Measurements from ENCODE around the gene DNAH2.

Gene DNAH2

DNA sequence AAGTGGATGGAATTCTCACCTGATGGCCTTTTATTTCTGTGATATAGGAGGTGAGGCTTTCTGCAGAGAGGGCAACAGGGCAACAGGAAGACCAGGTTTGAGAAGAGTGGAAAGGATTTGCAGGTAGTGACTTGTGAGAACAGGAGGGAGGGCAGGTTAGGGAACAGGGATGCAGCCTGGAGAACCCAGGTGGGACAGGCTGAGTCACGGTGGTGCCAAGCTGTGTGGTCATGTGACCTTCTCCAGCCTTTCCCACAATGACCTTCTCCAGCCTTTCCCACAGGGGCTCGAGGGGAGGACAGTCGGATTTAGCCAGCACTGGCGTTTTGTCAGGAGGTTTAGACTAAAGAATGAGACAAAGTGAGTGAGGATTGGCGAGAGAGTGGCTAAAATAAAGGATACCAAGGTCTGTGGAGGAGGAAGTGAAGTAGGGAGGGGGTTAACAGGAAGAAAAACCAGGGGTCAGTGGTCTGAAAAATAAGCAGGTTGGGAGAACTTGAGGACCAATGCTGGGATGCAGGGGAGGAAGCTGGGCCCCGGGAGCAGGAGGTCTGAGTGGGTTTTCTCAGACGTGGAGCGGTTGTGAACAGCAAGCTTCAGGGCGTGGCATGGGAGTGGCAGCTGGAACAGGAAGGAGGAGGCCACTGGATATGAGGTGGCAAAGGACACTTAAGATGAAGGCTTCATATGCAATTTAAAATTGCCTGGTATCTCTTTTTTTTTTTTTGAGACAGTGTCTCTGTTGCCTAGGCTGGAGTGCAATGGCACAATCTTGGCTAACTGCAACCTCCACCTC lies 37.7 kb downstream of the DNAH2 start:
- Histone ChIP-seq H3K4me3 (no peak overlapping the region), H3K27me3 (peaks cover 0 to 26% of the 10 kb centered on the region in 2 donors), H3K4me1 (no peaks in the 10 kb centered on the region), H3K36me3 (no peaks in the 10 kb centered on the region), H3K27ac (no peak overlapping the region), H3K9me3 (no peaks in the 10 kb centered on the region)
- DNase-seq: no peak
- intact Hi-C loops (cut with DNase I; ENCODE audit: low total_unique reads): no loop called here
- TF ChIP-seq CTCF (IDR thresholded peaks at IDR 0.05): no peak

GRCh38 chr17:7756968-7757367 lies 39.4 kb downstream of the DNAH2 start:
- intact Hi-C loops (cut with DNase I; ENCODE audit: low total_unique reads): no loop called here
- DNase-seq: no peak
- H3K36me3 ChIP-seq: no peaks in the 10 kb centered on the region
- TF ChIP-seq CTCF (IDR thresholded peaks at IDR 0.05): no peak
- no peak overlapping the region for H3K27ac ChIP-seq
- no peaks in the 10 kb centered on the region for H3K9me3 ChIP-seq
- H3K4me1 ChIP-seq: no peaks in the 10 kb centered on the region
- peaks cover 0 to 26% of the 10 kb centered on the region in 2 donors for H3K27me3 ChIP-seq
- H3K4me3 ChIP-seq: no peak overlapping the region

GRCh38 chr17:7763919-7764318 lies 46.4 kb downstream of the DNAH2 start:
- Histone ChIP-seq H3K27me3 (peaks cover 0 to 3% of the 10 kb centered on the region in 2 donors), H3K27ac (no peak overlapping the region), H3K9me3 (no peaks in the 10 kb centered on the region), H3K4me3 (no peak overlapping the region), H3K4me1 (no peaks in the 10 kb centered on the region), H3K36me3 (no peaks in the 10 kb centered on the region)
- TF ChIP-seq CTCF (IDR thresholded peaks at IDR 0.05): no peak
- intact Hi-C loops (cut with DNase I; ENCODE audit: low total_unique reads): no loop called here
- DNase-seq: no peak

GRCh38 chr17:7767004-7767403 lies 49.5 kb downstream of the DNAH2 start:
- intact Hi-C loops (cut with DNase I; ENCODE audit: low total_unique reads): no loop called here

GRCh38 chr17:7767405-7768021 lies 50.0 kb downstream of the DNAH2 start:
- no peaks in the 10 kb centered on the region for H3K9me3 ChIP-seq
- H3K27ac ChIP-seq: no peak overlapping the region
- TF ChIP-seq CTCF (IDR thresholded peaks at IDR 0.05): no peak
- DNase-seq: no peak
- intact Hi-C loops (cut with DNase I; ENCODE audit: low total_unique reads): no loop called here
- no peaks in the 10 kb centered on the region for H3K4me1 ChIP-seq
- H3K4me3 ChIP-seq: no peak overlapping the region
- H3K27me3 ChIP-seq: peaks cover 0 to 10% of the 10 kb centered on the region in 2 donors
- H3K36me3 ChIP-seq: no peaks in the 10 kb centered on the region

More at GRCh38 chr17:7767004-7767403, 49.5 kb downstream of the DNAH2 start:
- no peaks in the 10 kb centered on the region for H3K9me3 ChIP-seq
- no peak for TF ChIP-seq CTCF (IDR thresholded peaks at IDR 0.05)
- H3K36me3 ChIP-seq: no peaks in the 10 kb centered on the region
- H3K4me3 ChIP-seq: no peak overlapping the region
- no peak overlapping the region for H3K27ac ChIP-seq
- peaks cover 0 to 10% of the 10 kb centered on the region in 2 donors for H3K27me3 ChIP-seq
- DNase-seq: no peak
- H3K4me1 ChIP-seq: no peaks in the 10 kb centered on the region

Data from tibial artery (tissue), 4 donors.